HUES64 (cell line): ENCODE measurements around the gene CAPN11.
"Not testable (repeated sequence)": the region's sequence is repeated elsewhere in the genome, so short reads cannot be mapped to it uniquely, and the experiment has no call there.

ENCODE experiments used
- H3K27ac ChIP-seq: 2 replicates; pipeline ENCODE4 v1.7.0; 2013; ENCODE audit warnings: low read depth, low read length, inconsistent platforms
- H3K27me3 ChIP-seq: 2 replicates; pipeline ENCODE4 v1.6.1; 2013; ENCODE audit warnings: mild to moderate bottlenecking, low read length; ENCODE audit not compliant: insufficient read depth
- H3K36me3 ChIP-seq: 2 replicates; pipeline ENCODE4 v1.6.1; 2013; ENCODE audit warnings: mild to moderate bottlenecking, low read length; ENCODE audit not compliant: insufficient read depth
- H3K4me1 ChIP-seq: 2 replicates; pipeline ENCODE4 v1.6.1; 2013; ENCODE audit warnings: mild to moderate bottlenecking, low read length, moderate library complexity; ENCODE audit not compliant: insufficient read depth
- H3K4me3 ChIP-seq: 2 replicates; pipeline ENCODE4 v1.5.1; 2013; ENCODE audit warnings: mild to moderate bottlenecking, low read length, moderate library complexity
- H3K9ac ChIP-seq: 2 replicates; pipeline ENCODE4 v1.6.1; 2013; ENCODE audit warnings: mild to moderate bottlenecking, low read depth, low read length
- H3K9me3 ChIP-seq: 2 replicates; pipeline ENCODE4 v1.6.1; 2013; ENCODE audit warnings: low read depth, low read length; ENCODE audit not compliant: insufficient read depth
- WGBS: fragments of 150-250, 120-280 bp; methylation state at CpG from one replicate; pipeline ENCODE4 v1.1.7; 2013; ENCODE audit warnings: missing lambda C conversion rate; 5-methylcytosine and 5-hydroxymethylcytosine counted together

Gene CAPN11

GRCh38 chr6:44225579-44226325 lies 67.1 kb downstream of the CAPN11 start:
- 79% methylated on average over 8 of the region's 8 CpGs for WGBS
- no peak overlapping the region; the same call in 1 of the 2 replicates for H3K27ac ChIP-seq

GRCh38 chr6:44226368-44227147 lies 67.9 kb downstream of the CAPN11 start:
- no peak overlapping the region for H3K4me3 ChIP-seq
- H3K9ac ChIP-seq = 0 out of 2 replicates have a peak overlapping the region, but pooled peaks have one; percentile 5
- H3K9me3 ChIP-seq = no peaks in the 10 kb centered on the region
- no peak overlapping the region for H3K27ac ChIP-seq
- 70% methylated on average over 14 of the region's 15 CpGs for WGBS
- H3K4me1 ChIP-seq = peaks cover 37% of the 10 kb centered on the region
- H3K27me3 ChIP-seq = no peaks in the 10 kb centered on the region
- H3K36me3 ChIP-seq = peaks cover 42% of the 10 kb centered on the region

More at GRCh38 chr6:44225579-44226325, 67.1 kb downstream of the CAPN11 start:
- Histone ChIP-seq H3K9me3 (no peaks in the 10 kb centered on the region), H3K4me1 (peaks cover 37% of the 10 kb centered on the region), H3K27me3 (no peaks in the 10 kb centered on the region), H3K36me3 (peaks cover 34% of the 10 kb centered on the region), H3K9ac (0 out of 2 replicates have a peak overlapping the region, but pooled peaks have one; percentile 5), H3K4me3 (no peak overlapping the region)

- Histone ChIP-seq H3K4me3 (no peak overlapping the region), H3K4me1 (peaks cover 31% of the 10 kb centered on the region), H3K27me3 (no peaks in the 10 kb centered on the region), H3K27ac (no peak overlapping the region), H3K36me3 (peaks cover 49% of the 10 kb centered on the region), H3K9me3 (no peaks in the 10 kb centered on the region), H3K9ac (no peak overlapping the region)
- 95% methylated on average over 6 of the region's 7 CpGs for WGBS
Measured at GRCh38 chr6:44227148-44227793, 68.7 kb downstream of the CAPN11 start.

GRCh38 chr6:44228031-44228430 lies 69.4 kb downstream of the CAPN11 start:
- H3K27me3 ChIP-seq = no peaks in the 10 kb centered on the region
- no peak overlapping the region for H3K4me3 ChIP-seq
- peaks cover 24% of the 10 kb centered on the region for H3K4me1 ChIP-seq
- peaks cover 56% of the 10 kb centered on the region for H3K36me3 ChIP-seq
- no peak overlapping the region for H3K9ac ChIP-seq
- no peaks in the 10 kb centered on the region for H3K9me3 ChIP-seq
- 76% methylated on average over 6 of the region's 6 CpGs for WGBS
- H3K27ac ChIP-seq = no peak overlapping the region

GRCh38 chr6:44228433-44228832 lies 69.8 kb downstream of the CAPN11 start:
- Histone ChIP-seq H3K9ac (no peak overlapping the region), H3K4me3 (no peak overlapping the region), H3K9me3 (no peaks in the 10 kb centered on the region), H3K36me3 (peaks cover 60% of the 10 kb centered on the region), H3K4me1 (peaks cover 24% of the 10 kb centered on the region), H3K27me3 (no peaks in the 10 kb centered on the region), H3K27ac (no peak overlapping the region)
- WGBS = 95% methylated on average over 7 of the region's 7 CpGs

GRCh38 chr6:44228836-44229235 lies 70.2 kb downstream of the CAPN11 start:
- 79% methylated on average over 5 of the region's 5 CpGs for WGBS

GRCh38 chr6:44229376-44230033 lies 70.9 kb downstream of the CAPN11 start:
- Histone ChIP-seq H3K4me3 (no peak overlapping the region), H3K9ac (no peak overlapping the region), H3K27ac (no peak overlapping the region), H3K36me3 (peaks cover 65% of the 10 kb centered on the region), H3K9me3 (no peaks in the 10 kb centered on the region), H3K27me3 (no peaks in the 10 kb centered on the region), H3K4me1 (peaks cover 25% of the 10 kb centered on the region)
- WGBS = 92% methylated on average over 11 of the region's 11 CpGs

More at GRCh38 chr6:44228836-44229235, 70.2 kb downstream of the CAPN11 start:
- H3K27ac ChIP-seq = no peak overlapping the region
- peaks cover 64% of the 10 kb centered on the region for H3K36me3 ChIP-seq
- H3K4me3 ChIP-seq = no peak overlapping the region
- peaks cover 24% of the 10 kb centered on the region for H3K4me1 ChIP-seq
- H3K9ac ChIP-seq = no peak overlapping the region
- H3K27me3 ChIP-seq = no peaks in the 10 kb centered on the region
- no peaks in the 10 kb centered on the region for H3K9me3 ChIP-seq

- Histone ChIP-seq H3K4me3 (no peak overlapping the region), H3K27me3 (no peaks in the 10 kb centered on the region), H3K36me3 (peaks cover 68% of the 10 kb centered on the region), H3K9me3 (no peaks in the 10 kb centered on the region), H3K4me1 (peaks cover 24% of the 10 kb centered on the region), H3K9ac (no peak overlapping the region), H3K27ac (no peak overlapping the region)
- 91% methylated on average over 10 of the region's 10 CpGs for WGBS
Measured at GRCh38 chr6:44230034-44230675, 71.5 kb downstream of the CAPN11 start.

- H3K27me3 ChIP-seq, H3K9ac ChIP-seq, H3K27ac ChIP-seq, H3K9me3 ChIP-seq, H3K4me3 ChIP-seq: not testable (repeated sequence)
- 95% methylated on average over 9 of the region's 9 CpGs for WGBS
- H3K4me1 ChIP-seq = peaks cover 16% of the 10 kb centered on the region
- H3K36me3 ChIP-seq = peaks cover 79% of the 10 kb centered on the region
Measured at GRCh38 chr6:44231426-44231825, 72.8 kb downstream of the CAPN11 start.

- peaks cover 73% of the 10 kb centered on the region for H3K36me3 ChIP-seq
- no peak overlapping the region for H3K27ac ChIP-seq
- H3K4me3 ChIP-seq = no peak overlapping the region
- no peaks in the 10 kb centered on the region for H3K27me3 ChIP-seq
- H3K9ac ChIP-seq = no peak overlapping the region
- WGBS = 93% methylated on average over 16 of the region's 16 CpGs
- H3K9me3 ChIP-seq = no peaks in the 10 kb centered on the region
- peaks cover 16% of the 10 kb centered on the region for H3K4me1 ChIP-seq
Measured at GRCh38 chr6:44232676-44233566, 74.3 kb downstream of the CAPN11 start.
